Fibroblast of gingiva (primary cell): ENCODE measurements around the gene KRT80.

ENCODE experiments used
- DNase-seq: peaks from one replicate; pipeline ENCODE4 v3.0.0-alpha.2; 2011; ENCODE audit warnings: low read depth

The KRT80 gene

DNA sequence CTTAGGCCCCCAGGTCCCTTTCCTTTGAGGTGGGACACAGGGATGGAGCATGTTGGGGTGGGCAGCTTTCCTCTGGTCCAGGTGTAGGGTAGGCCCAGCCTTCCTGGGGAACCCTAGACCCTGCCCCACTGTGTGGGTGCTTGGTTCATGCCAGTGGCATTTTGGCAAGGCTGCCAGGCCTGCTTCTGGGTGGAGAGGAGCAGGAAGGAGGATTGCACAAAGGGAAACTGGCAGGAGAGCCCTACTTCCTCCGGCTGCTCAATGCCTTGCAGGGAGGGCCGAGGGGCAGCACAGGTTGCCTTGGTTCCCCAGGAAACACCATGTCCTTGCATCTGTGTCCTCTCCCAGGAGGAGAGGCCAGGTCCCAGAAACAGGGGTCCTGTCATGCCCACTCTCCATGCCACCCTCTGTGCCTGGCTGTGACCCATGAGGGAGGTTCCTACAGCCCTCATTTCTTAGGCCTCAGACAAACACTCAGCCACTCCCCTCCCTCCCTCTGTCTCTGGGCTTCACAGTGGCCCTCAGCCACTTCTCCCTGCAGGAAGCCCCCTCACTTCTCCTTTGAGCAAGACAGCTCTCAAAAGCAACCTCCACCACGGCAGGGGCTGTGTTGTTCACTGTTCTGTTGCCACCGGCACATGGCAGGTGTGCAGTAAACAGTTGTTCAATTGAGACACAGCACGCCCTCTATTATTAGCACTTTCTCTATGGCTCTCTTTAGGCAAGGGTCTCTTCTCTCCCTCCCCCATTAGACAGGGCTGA is 6.8 kb upstream of the KRT80 start:
- no peak for DNase-seq

DNA sequence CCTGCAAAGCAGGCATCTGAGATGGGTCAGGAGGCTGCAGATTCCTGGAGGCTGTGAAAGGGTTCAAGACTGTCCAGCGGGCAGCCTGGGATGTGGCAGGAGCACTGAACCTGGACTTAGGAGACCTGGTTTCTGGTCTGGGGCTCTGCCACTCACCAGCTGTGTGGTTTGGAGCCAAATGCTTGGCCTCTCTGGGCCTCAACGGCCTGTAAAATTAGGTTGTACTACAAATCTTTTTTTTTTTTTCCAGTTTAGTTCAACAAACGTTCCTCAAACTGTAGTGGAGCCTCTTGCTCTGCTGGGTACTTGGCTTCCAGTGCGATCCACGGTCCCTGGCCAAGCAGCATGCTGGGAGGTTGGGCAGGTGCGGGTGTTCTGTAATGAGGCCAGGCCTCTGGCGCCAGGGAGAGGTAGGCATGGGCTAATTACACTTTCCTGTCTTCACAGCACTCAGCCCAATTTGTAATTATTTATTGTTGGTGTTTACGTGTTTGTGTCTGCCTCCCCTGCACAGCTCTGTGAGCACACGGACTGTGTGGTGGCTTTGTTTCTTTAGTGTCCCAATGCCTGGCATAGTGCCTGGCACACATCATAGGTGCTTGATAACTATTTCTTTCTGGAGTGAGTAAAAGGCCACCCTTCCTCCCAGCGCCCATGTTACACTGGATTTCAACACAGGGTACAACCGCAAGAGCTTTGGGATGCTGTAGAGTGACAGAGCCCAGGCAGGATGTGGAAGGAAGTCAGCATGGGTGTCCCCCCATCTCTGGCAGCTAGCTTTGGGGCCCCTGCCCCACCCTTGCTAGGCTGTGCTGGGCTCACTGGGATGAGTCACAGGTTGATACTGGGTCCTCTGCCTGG is 5.8 kb upstream of the KRT80 start:
- peak; percentile 60 for DNase-seq

DNA sequence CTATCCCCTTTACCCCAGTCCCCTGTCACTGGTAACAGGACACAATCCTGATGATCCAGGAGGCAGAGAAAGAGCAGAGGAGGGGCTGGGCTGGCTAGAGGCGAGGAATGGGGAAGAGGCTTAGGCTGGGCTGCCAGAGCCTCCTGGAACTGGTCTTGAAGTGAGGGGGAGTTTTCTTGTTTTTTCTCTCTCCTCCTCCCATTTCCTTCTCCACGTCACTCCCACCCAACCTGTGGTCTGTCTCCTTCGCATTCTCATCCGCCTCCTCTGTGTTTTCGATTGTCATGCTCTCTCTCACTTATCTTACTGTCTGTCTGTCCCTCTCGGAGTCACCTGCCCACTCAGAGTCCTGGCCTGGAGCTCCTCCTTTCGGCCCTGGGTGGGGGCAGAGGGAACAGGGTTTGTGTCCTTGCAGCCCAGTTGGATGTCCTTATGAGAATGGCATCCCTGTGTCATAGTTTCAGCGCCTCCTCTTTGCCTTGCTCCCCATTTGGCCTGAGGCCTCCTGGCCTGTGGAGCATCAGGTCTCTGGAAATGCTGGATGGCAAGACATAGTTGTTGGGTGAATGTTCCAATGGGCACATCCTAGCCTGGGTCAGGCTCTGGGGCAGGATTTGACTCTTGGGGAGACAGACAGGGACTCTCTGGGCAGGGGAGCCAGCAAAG is 3.4 kb upstream of the KRT80 start:
- no peak for DNase-seq

DNA sequence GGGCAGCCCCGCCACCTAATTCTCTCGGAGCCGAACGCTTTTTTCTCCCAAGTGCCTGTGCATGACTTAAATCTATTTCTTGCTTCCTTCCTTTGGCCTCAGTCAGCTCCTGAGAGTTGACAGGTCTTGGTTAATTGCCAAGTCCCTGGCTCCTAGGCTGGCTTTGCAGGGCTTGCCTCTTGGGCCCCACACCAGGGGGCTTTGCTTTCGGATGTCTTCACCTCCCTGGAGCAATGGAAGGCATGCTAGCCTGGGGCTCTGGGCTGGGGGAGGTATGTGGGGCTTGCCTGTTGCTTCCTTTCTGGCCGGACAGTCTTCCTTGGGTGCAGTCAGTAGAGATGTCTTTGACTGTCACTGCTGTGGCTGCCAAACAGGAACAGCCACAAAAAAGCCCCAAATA is 2.2 kb upstream of the KRT80 start:
- DNase-seq: no peak

DNA sequence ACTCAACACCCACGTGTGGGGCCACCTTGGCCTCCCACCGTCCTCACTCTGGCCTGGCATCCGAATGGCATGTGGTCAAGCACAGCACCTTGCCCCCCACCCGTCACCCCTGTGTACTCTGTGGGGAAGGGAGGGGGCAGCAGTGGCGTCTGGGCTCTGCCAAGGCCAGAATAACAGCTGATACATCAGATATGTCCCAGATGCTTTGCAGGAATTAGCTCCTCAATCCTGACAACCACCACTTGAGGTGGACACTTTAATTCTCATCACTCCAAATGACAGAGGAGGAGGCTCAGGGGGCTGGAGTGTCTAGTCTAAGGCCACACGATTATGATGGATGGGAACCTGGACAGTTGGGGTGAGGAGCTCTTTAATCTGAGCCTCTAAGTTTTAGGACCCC is 1.7 kb upstream of the KRT80 start:
- DNase-seq: no peak

DNA sequence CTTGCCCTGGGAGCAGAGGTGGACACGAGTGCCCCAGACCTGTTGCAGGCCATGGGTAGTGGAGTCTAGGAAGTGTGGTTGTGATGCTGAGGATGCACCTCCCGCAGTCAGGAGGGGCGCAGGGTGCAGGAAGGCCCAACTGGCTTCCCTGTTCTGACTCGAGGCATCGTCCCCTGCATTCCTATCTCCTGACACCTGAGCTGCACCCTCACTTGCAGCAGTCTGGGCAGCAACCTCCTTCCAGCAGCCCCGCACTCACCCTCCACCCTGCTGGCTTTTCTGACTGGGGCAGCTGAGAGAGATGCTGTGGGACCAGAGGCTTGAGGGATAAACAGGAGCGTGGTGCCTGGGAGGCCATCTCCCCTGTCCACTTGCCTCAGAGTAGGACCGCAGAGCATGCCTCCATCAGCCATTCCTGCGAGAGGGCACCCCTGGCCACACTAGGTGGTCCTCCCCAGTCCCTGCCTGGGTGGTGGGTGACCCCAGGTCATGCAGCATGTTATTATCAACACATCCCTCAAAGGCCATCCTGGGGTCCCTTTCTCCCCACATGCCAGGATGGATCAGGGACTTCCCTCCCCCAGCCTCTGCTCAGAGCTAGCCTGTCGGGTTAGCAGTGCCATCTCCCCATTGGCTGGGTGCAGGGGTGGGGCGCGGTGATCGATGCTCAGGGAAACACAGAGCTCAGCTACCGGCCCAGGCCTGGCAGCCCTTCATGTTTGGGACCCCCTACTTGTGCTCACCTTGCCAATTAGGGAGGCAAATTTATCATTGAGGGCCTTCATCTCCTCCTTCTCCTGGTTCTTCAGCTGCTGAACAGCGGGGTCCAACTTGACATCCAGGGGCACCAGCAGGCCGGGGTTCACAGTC is 719 bp downstream of the KRT80 start:
- DNase-seq: no peak

DNA sequence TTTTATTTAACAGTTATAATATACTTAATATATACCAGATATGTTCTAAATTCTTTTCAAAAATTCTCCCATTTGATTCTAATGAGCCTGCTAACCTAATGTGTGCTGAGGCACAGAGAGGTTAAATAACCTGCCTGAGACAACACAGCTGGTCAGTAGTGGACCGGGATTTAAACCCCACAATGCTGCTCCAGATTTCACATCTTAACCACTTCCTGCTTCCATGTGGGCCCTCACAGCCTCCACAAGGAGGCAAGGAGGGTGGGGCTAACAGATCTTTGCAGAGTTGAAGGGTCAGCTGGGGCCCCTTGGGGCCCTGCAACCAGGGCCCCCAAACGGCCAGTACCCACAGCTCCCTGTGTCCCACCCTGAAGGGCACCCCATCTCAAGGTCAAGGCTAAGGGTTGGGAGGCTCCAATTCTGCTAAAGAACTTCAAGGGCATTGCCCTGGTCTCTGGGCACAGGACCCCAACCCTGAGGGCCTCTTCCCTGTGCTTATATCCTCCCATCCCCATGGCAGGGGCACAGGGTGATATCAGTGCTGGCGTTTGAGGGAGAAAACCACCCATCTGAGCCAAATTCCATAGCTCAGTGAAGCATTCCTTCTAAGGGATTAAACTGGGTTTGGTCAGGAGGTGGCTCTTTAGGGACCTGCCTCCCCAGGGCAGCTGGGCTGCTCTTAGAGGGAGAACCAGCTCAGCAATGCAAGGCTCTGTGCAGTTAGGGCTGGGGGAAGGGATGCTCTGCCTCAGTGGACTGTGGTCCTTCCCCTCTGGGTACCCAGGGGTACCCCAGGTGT is 2.2 kb downstream of the KRT80 start:
- peak; percentile 46 for DNase-seq

DNA sequence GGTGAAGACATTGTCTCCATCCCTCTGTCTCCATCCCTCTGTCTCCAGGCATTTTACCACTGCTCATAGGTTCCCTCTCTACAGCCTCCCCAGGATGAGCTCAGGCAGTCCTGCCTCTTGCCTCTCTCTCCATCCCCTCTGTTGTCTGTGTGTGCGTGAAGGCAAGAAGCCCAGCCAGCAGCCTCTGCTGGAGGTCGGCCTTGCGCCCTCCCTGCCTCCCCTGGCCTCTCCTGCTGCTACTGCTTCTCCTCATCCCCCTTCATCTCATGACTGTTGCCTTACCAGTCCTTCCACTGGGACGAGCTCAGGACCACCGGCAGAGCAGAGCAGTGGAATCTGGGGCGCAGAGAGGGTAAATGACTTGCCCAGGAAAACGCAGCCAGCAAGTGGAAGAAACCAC is 3.2 kb downstream of the KRT80 start:
- no peak for DNase-seq

DNA sequence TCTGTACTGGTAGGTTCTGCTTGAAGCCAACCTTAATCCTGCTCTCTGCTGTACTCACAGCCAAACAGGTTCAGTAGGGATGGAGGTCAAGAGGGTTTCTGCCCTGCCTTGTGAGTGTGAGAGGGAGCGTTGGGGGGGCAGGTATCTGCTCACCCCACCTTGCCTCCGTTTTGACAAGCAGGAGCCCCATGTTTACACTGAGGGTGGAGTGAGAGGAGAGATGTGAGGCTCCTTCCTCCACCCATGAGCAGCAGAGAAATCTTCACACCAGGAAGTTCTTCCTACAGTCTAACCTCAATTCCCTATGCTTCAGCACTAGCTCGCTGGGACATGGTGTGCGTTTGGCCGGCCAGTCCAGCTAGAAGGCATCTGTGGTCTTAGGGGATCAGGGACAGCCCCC is 4.2 kb downstream of the KRT80 start:
- DNase-seq: no peak

DNA sequence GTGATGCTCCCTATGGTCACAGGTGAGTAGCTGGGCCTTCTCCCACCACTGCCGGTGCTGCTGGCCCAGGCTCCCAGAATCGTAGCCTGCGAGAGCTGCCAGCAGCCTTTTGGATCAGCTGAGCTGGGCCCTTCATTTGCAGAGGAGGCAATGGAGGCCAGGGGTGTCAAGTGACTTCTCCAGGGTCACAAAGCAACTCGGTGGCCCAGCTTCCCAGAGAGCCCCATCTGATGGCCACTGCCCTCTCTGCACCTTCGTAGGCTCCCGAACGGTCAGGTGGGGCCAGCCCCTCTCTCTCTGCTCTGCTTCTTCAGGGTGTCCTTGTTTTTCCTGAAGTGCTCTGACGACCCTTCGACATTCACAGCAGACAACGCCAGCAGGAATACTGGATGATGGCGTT is 4.6 kb downstream of the KRT80 start:
- no peak for DNase-seq

DNA sequence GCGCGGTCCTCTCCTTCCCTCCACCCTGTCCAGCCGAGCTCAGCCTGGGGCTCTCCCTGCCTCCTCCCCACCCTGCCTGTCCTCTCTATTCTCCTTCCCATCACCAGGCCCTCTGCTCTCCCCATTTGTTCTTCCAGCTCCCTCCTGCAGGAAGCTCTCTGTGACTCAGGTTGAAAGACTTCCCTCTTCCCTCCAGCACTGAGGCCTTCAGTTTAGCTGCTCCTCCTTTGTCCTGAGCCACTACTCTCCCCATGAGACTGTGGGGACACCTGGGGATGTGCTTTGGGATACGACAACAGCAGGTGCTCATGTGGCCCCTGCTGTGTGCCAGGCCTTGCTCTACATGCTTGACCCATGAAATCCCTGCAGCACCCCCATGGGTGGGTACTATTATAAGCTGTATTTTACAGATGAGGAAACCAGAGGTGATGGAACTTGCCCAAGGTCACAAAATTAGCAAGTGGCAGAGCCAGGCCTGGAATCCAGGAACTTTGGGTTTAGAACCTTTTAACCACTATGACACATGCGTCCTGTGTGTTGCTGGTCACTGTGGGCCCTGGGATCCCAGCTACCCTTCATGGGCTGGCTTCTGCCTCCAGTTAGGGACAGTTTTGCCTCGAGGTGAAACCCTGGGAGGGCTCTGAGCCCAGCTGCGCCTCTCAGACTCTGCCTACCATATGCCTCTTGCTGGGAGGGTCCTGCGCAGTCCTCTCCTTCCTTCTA is 5.5 kb downstream of the KRT80 start:
- peak; percentile 65 for DNase-seq

DNA sequence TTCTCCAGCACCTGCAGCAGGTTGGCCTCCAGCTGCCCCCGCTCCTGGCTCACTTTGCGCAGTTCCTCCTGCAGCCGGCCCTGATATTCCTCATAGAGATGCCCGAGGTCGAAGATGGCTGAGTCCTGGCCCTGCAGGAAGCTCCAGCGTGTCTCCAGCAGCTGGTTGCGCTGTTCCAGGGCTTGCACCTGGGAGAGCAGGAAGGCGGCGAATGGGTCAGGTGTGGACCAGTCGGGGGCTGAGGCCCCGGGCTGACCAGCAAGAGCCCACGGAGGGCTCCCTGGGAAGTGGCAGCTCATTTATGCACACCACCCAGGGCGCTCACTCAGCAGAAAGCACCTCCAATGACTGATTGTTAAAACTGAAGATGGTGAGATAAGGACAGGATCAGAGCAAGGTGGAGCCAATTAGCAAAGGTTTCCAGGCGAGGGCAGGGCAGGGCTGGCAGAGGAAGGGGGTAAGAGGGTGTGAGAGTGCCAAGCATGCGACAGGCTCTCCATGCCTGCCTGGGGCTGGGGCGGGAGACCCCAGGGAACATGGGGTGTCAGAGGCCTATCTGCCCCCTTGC is 6.3 kb downstream of the KRT80 start:
- DNase-seq: no peak

DNA sequence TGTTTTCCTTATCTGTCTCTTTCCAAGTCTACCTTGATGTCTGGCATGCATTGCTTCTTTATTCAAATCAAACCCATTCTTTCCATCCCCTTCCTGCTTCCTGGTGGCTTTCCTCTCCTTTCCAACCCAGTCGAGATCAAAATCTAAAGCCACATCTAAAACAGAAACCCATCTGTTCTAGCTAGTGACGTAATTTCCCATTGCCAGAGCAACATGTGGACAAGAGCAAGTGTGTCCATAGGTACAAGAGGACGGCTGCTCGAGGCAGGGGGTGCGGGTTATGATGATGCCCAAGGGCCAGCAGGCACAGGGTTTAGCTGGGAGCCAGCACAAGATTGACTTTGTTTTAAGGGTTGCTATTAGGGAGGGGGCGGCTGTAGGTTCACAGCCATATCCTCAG is 7.0 kb downstream of the KRT80 start:
- no peak for DNase-seq

DNA sequence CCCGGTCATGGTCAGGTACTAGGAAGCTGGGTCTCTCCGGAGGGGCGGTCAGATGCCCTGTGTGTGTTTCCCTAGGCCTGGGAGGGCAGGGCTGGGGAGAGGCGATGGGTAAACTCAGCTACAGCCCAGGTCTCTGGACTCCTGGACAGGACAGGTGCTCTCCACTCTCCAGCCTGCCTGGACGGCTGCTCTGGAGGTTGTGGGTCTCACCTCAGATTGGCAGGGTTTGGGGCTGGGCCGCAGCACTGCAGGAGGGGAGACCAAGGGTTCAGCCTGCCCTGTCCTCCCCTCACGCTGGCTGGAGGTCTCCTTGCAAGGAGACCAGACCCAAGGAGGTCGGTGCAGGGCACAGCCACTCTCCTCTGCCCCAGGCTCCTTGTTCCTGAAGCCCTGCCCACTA is 7.8 kb downstream of the KRT80 start:
- no peak for DNase-seq

DNA sequence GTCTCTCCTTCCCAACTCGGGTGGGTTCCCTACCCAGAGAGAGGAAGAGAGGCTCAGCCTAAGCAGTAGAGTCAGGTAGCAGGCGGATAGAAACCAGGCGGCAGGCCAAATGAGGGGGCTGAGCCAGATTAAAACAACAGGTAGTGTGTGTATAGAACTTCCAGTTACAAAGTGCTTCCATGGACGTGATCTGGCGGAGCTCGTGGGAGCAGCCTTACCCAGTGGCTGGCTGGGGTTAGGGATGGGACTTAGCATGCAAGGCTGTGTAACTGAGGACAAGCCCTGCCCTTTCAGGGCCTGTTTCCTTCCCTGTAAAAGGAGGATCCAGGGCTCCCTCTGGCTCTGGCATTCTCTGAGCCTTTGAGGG is 8.3 kb downstream of the KRT80 start:
- no peak for DNase-seq

DNA sequence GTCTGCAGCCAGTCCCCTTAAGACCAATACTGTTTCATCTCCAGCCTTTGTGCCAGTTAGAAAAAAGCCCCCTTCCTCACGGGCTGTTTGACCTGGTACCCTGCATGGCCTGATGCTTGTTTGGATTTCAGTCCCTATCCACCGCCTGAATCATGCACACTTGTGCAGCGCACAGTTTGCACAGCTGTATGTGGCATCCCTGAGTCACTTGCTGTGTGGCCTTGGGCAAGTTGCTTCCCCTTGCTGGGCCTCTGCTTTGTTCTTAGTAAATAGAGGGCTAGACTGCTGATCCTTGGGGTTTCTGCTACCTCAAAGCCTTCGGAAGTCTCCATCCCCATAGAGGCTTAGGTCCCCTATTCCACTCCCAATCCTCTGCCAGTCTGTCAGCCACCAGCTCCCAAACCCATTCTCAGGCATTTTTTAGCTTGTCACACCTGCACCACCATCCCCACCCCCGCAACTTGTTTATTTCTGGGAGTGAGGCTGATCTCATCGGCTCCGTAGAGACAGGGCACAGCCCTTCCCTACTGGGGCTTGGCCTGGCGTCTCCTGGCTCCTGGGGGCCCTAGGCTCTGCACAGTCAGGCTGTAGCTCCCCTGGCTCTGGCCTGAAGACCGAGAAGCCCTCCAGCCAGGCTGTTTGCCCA is 8.8 kb downstream of the KRT80 start:
- no peak for DNase-seq

DNA sequence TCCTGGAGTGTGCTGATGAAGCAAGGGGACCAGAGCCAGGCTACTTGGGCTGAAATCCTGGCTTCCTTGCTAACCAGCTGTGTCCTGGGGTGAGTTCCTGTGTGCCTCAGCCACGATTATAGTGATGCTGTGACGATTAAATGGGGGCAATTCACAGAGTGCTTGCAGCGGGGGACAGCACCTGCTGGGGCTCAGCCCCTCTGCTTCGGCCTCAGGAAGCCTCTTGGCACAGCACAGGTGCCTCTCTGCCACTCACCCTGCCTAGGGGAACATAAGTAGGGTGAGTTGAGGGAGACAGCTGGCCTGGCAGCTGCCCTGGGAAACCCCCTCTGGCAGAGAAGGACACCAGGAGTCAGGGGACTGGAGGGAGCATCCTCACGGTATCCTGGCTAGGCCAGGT is 9.4 kb downstream of the KRT80 start:
- DNase-seq: no peak

DNA sequence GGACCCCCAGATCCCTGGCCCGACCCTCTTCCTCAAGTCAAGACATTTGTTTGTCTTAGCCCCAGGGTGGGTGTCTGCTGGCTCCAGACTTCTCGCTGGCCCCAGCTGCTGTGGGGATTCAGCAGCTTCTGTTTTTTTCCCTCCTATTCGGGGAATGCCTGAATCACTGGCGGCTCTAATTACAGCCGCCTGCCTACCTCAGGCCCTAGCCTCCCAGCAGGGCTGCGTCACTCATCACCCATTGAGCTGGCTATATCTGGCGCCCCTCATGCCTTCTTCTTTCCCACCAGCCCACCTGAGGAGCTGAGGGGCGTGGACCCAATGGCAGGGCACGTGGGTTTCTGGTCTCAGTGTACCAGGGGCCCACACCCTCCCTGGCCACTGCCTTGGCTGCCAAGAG is 10.1 kb downstream of the KRT80 start:
- DNase-seq: peak; percentile 47

DNA sequence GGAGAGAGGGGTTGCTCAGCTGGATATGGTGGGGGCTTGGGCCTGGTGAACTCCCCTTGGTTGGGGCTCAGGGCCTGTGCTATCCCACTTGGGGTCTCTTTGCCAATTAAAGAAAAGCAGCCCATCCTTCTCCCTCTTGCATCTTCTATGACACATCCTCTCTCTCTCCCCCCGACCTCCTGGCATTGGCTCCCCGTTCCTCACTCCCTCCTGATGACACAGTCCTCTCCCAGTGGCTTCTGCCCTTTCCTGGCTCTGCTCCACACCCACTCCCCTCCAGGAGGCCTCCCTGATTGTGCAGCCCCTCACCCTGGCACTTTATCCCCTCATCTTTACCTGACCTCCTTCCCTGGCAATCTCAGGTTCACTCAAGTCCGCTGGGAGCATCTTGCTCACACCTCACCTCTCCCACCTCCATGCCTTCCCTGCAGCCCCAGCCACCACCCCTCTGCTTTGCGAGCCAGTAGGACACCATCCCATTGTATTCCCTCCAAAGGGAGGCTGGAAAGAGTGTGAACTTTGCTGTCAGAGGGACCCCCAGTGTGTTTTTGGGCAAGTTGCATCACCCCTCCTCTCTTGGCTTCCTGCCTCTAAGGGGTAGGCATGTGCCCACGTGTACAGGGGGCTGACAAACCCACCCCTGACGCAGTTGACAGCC is 10.7 kb downstream of the KRT80 start:
- no peak for DNase-seq
